ENCODE results near the gene PRRT3. TPM values are rescaled to one million over a fixed set of nuclear protein-coding genes. Genes with fewer than 3 reads are reported as not detected.
A peak's percentile ranks its signal among the peaks of the same experiment; 100 is the strongest.

PRRT3 gene
- total RNA-seq, 1 experiment from 2014 or later, result 9.2 TPM

DNA sequence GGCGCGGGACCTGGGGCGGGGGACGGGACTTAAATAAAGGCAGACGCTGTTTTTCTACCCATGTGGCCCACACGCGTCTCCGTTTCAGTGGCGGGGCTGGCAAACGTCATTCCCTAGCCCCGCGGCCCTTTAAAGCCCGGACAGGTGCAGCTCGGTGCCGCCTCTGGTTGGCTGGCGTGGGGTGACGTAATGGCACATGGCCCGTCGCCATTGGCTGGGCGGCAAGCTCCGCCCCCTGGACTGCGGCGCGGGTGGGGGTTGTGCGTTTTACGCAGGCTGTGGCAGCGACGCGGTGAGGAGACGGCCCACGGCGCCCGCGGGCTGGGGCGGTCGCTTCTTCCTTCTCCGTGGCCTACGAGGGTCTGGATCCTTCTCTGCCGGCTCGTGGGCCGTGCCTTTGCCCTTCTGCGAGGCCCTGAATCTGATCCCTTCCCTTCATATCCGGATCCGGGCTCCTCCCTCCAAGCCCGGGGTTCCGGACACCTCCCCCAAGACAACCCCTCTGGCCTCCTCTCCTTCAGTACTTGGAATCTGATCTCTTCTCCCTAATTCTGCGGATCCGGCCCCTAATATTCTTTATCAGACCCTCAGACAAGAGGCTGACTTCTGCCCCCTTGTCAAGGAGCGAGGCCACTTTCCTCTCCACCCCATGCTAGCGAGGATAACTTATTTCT lies 18.5 kb downstream of the PRRT3 start, which contains the start of gene CRELD1 (continued):
- TF ChIP-seq, protein P1, sequence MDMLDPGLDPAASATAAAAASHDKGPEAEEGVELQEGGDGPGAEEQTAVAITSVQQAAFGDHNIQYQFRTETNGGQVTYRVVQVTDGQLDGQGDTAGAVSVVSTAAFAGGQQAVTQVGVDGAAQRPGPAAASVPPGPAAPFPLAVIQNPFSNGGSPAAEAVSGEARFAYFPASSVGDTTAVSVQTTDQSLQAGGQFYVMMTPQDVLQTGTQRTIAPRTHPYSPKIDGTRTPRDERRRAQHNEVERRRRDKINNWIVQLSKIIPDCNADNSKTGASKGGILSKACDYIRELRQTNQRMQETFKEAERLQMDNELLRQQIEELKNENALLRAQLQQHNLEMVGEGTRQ (CRISPR knock-in tag; IDR thresholded peaks at IDR 0.05), result peak; percentile 75
- TF ChIP-seq, protein P2, sequence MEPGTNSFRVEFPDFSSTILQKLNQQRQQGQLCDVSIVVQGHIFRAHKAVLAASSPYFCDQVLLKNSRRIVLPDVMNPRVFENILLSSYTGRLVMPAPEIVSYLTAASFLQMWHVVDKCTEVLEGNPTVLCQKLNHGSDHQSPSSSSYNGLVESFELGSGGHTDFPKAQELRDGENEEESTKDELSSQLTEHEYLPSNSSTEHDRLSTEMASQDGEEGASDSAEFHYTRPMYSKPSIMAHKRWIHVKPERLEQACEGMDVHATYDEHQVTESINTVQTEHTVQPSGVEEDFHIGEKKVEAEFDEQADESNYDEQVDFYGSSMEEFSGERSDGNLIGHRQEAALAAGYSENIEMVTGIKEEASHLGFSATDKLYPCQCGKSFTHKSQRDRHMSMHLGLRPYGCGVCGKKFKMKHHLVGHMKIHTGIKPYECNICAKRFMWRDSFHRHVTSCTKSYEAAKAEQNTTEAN (CRISPR knock-in tag; IDR thresholded peaks at IDR 0.05), result peak; percentile 89; the same call in 1 of the 2 replicates
- TF ChIP-seq, protein P3, sequence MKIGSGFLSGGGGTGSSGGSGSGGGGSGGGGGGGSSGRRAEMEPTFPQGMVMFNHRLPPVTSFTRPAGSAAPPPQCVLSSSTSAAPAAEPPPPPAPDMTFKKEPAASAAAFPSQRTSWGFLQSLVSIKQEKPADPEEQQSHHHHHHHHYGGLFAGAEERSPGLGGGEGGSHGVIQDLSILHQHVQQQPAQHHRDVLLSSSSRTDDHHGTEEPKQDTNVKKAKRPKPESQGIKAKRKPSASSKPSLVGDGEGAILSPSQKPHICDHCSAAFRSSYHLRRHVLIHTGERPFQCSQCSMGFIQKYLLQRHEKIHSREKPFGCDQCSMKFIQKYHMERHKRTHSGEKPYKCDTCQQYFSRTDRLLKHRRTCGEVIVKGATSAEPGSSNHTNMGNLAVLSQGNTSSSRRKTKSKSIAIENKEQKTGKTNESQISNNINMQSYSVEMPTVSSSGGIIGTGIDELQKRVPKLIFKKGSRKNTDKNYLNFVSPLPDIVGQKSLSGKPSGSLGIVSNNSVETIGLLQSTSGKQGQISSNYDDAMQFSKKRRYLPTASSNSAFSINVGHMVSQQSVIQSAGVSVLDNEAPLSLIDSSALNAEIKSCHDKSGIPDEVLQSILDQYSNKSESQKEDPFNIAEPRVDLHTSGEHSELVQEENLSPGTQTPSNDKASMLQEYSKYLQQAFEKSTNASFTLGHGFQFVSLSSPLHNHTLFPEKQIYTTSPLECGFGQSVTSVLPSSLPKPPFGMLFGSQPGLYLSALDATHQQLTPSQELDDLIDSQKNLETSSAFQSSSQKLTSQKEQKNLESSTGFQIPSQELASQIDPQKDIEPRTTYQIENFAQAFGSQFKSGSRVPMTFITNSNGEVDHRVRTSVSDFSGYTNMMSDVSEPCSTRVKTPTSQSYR (CRISPR knock-in tag; IDR thresholded peaks at IDR 0.05), result peak; percentile 89; the same call in 1 of the 2 replicates
- TF ChIP-seq, protein P4, sequence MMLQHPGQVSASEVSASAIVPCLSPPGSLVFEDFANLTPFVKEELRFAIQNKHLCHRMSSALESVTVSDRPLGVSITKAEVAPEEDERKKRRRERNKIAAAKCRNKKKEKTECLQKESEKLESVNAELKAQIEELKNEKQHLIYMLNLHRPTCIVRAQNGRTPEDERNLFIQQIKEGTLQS (CRISPR knock-in tag; conservative IDR thresholded peaks at IDR 0.05), result peak; percentile 79; the same call in 1 of the 2 replicates
- TF ChIP-seq, protein P5, sequence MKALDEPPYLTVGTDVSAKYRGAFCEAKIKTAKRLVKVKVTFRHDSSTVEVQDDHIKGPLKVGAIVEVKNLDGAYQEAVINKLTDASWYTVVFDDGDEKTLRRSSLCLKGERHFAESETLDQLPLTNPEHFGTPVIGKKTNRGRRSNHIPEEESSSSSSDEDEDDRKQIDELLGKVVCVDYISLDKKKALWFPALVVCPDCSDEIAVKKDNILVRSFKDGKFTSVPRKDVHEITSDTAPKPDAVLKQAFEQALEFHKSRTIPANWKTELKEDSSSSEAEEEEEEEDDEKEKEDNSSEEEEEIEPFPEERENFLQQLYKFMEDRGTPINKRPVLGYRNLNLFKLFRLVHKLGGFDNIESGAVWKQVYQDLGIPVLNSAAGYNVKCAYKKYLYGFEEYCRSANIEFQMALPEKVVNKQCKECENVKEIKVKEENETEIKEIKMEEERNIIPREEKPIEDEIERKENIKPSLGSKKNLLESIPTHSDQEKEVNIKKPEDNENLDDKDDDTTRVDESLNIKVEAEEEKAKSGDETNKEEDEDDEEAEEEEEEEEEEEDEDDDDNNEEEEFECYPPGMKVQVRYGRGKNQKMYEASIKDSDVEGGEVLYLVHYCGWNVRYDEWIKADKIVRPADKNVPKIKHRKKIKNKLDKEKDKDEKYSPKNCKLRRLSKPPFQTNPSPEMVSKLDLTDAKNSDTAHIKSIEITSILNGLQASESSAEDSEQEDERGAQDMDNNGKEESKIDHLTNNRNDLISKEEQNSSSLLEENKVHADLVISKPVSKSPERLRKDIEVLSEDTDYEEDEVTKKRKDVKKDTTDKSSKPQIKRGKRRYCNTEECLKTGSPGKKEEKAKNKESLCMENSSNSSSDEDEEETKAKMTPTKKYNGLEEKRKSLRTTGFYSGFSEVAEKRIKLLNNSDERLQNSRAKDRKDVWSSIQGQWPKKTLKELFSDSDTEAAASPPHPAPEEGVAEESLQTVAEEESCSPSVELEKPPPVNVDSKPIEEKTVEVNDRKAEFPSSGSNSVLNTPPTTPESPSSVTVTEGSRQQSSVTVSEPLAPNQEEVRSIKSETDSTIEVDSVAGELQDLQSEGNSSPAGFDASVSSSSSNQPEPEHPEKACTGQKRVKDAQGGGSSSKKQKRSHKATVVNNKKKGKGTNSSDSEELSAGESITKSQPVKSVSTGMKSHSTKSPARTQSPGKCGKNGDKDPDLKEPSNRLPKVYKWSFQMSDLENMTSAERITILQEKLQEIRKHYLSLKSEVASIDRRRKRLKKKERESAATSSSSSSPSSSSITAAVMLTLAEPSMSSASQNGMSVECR (CRISPR knock-in tag; IDR thresholded peaks at IDR 0.05; ENCODE audit: borderline replicate concordance), result peak; percentile 3; the same call in 1 of the 2 replicates
- no peak for TF ChIP-seq GTF2I (CRISPR knock-in tag; conservative IDR thresholded peaks at IDR 0.05)
- peak; percentile 88 for TF ChIP-seq TEAD1 (CRISPR knock-in tag; IDR thresholded peaks at IDR 0.05)
- peak; percentile 74 for TF ChIP-seq NFYB (CRISPR knock-in tag; conservative IDR thresholded peaks at IDR 0.05; ENCODE audit: low read depth)
- TF ChIP-seq SP1 (CRISPR knock-in tag; conservative IDR thresholded peaks at IDR 0.05), result peak; percentile 83
- TF ChIP-seq, protein P6, sequence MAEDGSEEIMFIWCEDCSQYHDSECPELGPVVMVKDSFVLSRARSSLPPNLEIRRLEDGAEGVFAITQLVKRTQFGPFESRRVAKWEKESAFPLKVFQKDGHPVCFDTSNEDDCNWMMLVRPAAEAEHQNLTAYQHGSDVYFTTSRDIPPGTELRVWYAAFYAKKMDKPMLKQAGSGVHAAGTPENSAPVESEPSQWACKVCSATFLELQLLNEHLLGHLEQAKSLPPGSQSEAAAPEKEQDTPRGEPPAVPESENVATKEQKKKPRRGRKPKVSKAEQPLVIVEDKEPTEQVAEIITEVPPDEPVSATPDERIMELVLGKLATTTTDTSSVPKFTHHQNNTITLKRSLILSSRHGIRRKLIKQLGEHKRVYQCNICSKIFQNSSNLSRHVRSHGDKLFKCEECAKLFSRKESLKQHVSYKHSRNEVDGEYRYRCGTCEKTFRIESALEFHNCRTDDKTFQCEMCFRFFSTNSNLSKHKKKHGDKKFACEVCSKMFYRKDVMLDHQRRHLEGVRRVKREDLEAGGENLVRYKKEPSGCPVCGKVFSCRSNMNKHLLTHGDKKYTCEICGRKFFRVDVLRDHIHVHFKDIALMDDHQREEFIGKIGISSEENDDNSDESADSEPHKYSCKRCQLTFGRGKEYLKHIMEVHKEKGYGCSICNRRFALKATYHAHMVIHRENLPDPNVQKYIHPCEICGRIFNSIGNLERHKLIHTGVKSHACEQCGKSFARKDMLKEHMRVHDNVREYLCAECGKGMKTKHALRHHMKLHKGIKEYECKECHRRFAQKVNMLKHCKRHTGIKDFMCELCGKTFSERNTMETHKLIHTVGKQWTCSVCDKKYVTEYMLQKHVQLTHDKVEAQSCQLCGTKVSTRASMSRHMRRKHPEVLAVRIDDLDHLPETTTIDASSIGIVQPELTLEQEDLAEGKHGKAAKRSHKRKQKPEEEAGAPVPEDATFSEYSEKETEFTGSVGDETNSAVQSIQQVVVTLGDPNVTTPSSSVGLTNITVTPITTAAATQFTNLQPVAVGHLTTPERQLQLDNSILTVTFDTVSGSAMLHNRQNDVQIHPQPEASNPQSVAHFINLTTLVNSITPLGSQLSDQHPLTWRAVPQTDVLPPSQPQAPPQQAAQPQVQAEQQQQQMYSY (CRISPR knock-in tag; IDR thresholded peaks at IDR 0.05), result 0 out of 2 replicates have a peak, but pooled peaks have one; percentile 41

All from WTC11 (cell line).